HG03280 (cell line): ENCODE data around the gene GPR107.

ENCODE experiments used
- ATAC-seq: cut with Tn5 transposase; IDR thresholded peaks from one replicate; pipeline ENCODE4 v1.9.1; 2021; ENCODE audit warnings: mild to moderate bottlenecking, moderate library complexity; ENCODE audit not compliant: unreplicated experiment

GPR107 gene

GRCh38 chr9:130128733-130129431 is 75.2 kb downstream of the GPR107 start:
- peak; percentile 53 for ATAC-seq

- ATAC-seq, result no peak
Observed at GRCh38 chr9:130129432-130130061, 75.8 kb downstream of the GPR107 start.

GRCh38 chr9:130132746-130133145 is 79.0 kb downstream of the GPR107 start:
- ATAC-seq, result no peak

- ATAC-seq, result no peak
Observed at GRCh38 chr9:130137081-130137640, 83.5 kb downstream of the GPR107 start.

GRCh38 chr9:130137641-130138081 is 84.0 kb downstream of the GPR107 start:
- ATAC-seq, result no peak

GRCh38 chr9:130138171-130138653 is 84.5 kb downstream of the GPR107 start:
- no peak for ATAC-seq

- ATAC-seq, result no peak
Observed at GRCh38 chr9:130138791-130139190, 85.1 kb downstream of the GPR107 start.

GRCh38 chr9:130139251-130139650 is 85.5 kb downstream of the GPR107 start:
- no peak for ATAC-seq

GRCh38 chr9:130140706-130141105 is 87.0 kb downstream of the GPR107 start:
- no peak for ATAC-seq

- ATAC-seq, result no peak
Observed at GRCh38 chr9:130142056-130142455, 88.3 kb downstream of the GPR107 start.

- no peak for ATAC-seq
Observed at GRCh38 chr9:130142641-130143040, 88.9 kb downstream of the GPR107 start.

GRCh38 chr9:130143279-130143893 is 89.7 kb downstream of the GPR107 start:
- no peak for ATAC-seq

GRCh38 chr9:130143958-130144366 is 90.3 kb downstream of the GPR107 start:
- ATAC-seq, result no peak

GRCh38 chr9:130144703-130145102 is 91.0 kb downstream of the GPR107 start:
- no peak for ATAC-seq

- ATAC-seq, result no peak
Observed at GRCh38 chr9:130145658-130146057, 92.0 kb downstream of the GPR107 start.

GRCh38 chr9:130147198-130147597 is 93.5 kb downstream of the GPR107 start:
- ATAC-seq, result no peak

- no peak for ATAC-seq
Observed at GRCh38 chr9:130147910-130148309, 94.2 kb downstream of the GPR107 start.

- no peak for ATAC-seq
Observed at GRCh38 chr9:130149031-130149430, 95.3 kb downstream of the GPR107 start.

GRCh38 chr9:130149654-130150286 is 96.1 kb downstream of the GPR107 start:
- no peak for ATAC-seq

GRCh38 chr9:130150779-130151382 is 97.2 kb downstream of the GPR107 start:
- no peak for ATAC-seq

- no peak for ATAC-seq
Observed at GRCh38 chr9:130154816-130155215, 101.1 kb downstream of the GPR107 start.
